CD4-positive, alpha-beta T cell (primary cell): ENCODE results near the gene AMY2B. TPM values are rescaled to one million over a fixed set of nuclear protein-coding genes. Genes with fewer than 3 reads are reported as not detected.

Source experiments
- ATAC-seq: fragments of 200-7000 bp; cut with Tn5 transposase; one replicate; pipeline ENCODE4 v1.10.0; 2022; ENCODE audit warnings: mild to moderate bottlenecking; ENCODE audit not compliant: poor library complexity
- CTCF ChIA-PET: fragments of 350-600 bp; sonication (Branson Sonifier 250); formaldehyde crosslinking; loops from one replicate; lab custom pipeline; 2021; ENCODE audit warnings: antibody characterized with exemption, inconsistent platforms; lab: Charles Lee
- POLR2A ChIA-PET: fragments of 350-600 bp; sonication (Branson Sonifier 250); formaldehyde crosslinking; loops from one replicate; lab custom pipeline; 2021; ENCODE audit warnings: antibody characterized with exemption, inconsistent platforms; lab: Charles Lee
- DNase-seq, 14 experiments: peaks; one replicate each; pipeline ENCODE4 v3.0.0-alpha.2; 2013 to 2020; ENCODE audit warnings: mixed read lengths in 2 of 14
- H3K27ac ChIP-seq, 2 donors: one replicate each; pipeline versions ENCODE4 v1.5.1 to v1.7.0; 2013; ENCODE audit warnings: low read length in 2 of 2, low read depth in 1 of 2, mild to moderate bottlenecking in 1 of 2
- H3K27me3 ChIP-seq, 2 experiments: 1 replicate in 1 of 2; 2 replicates in 1 of 2; pipeline versions ENCODE4 v1.6.1 to v1.7.0; 2013; ENCODE audit warnings: low read length in 2 of 2, control low read depth in 1 of 2, mild to moderate bottlenecking in 1 of 2, moderate library complexity in 1 of 2; ENCODE audit not compliant: insufficient read depth in 2 of 2, control insufficient read depth in 1 of 2
- H3K36me3 ChIP-seq: one replicate; pipeline ENCODE4 v1.6.1; 2013; ENCODE audit warnings: low read length, control low read depth; ENCODE audit not compliant: insufficient read depth
- H3K4me1 ChIP-seq: one replicate; pipeline ENCODE4 v1.6.1; 2013; ENCODE audit warnings: low read length, control low read depth; ENCODE audit not compliant: insufficient read depth
- H3K4me3 ChIP-seq: one replicate; pipeline ENCODE4 v1.5.1; 2013; ENCODE audit warnings: mild to moderate bottlenecking, low read length, moderate library complexity
- H3K9me3 ChIP-seq, 2 experiments: 1 replicate in 1 of 2; 2 replicates in 1 of 2; pipeline versions ENCODE4 v1.6.1 to v1.7.0; 2013; ENCODE audit warnings: low read length in 2 of 2, mild to moderate bottlenecking in 2 of 2, control low read depth in 1 of 2, moderate library complexity in 1 of 2; ENCODE audit not compliant: control insufficient read depth in 1 of 2, insufficient read depth in 1 of 2
- H3K27ac Mint-ChIP-seq: one replicate; pipeline ENCODE4 v1.8.0; 2020; ENCODE audit warnings: mixed read lengths
- H3K27me3 Mint-ChIP-seq: one replicate; pipeline ENCODE4 v1.8.0; 2021; ENCODE audit warnings: mixed read lengths
- H3K36me3 Mint-ChIP-seq: one replicate; pipeline ENCODE4 v1.8.0; 2021; ENCODE audit warnings: low read depth, mixed read lengths
- H3K4me1 Mint-ChIP-seq: one replicate; pipeline ENCODE4 v1.8.0; 2021; ENCODE audit warnings: low read depth, mixed read lengths
- H3K4me3 Mint-ChIP-seq: one replicate; pipeline ENCODE4 v1.8.0; 2020; ENCODE audit warnings: mild to moderate bottlenecking, mixed read lengths
- H3K9me3 Mint-ChIP-seq: one replicate; pipeline ENCODE4 v1.8.0; 2020; ENCODE audit warnings: mixed read lengths
- intact Hi-C, 2 experiments: fragments of 100-400 bp; cut with DNase I in 1 of 2; cut with micrococcal nuclease in 1 of 2; formaldehyde crosslinking; loops; one replicate each; pipeline versions ENCODE4 v1.15.1 to v1.9.0; 2023 to 2025; cut with DNase I, micrococcal nuclease
- total RNA-seq, 174 experiments: library from RNA in 2 of 174; stranded (reverse) in 2 of 174; gene quantifications; one replicate each; pipeline ENCODE4 v1.2.3 and lab custom pipeline; 2021 to 2026
- TF ChIP-seq, protein P1 (sequence below): fragments of 200-600 bp; IDR thresholded peaks from one replicate; pipeline ENCODE4 v1.8.0; 2022; ENCODE audit warnings: antibody characterized with exemption, mild to moderate bottlenecking

AMY2B gene
- total RNA-seq, 2 experiments from 2014 or later: 30.9 to 31.5 TPM

DNA sequence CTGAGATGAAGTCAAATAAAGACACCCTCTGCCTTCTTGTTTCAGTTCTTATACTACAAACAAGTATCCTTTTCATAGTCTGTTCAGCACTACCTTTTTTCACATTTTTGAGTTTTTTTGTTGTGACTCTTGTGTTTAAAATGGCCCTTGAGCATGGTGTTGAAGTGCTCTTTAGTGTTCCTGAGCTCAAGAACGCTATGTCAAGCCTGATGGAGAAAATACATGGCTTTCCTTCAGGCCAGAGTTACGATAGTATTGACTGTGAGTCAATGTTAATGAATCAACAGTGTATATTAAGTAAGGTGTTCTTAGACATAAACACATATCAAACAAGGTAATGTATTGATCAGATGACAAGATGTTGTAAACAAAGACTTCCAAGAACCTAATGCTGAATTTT lies 33.2 kb upstream of the AMY2B start:
- Histone ChIP-seq H3K27me3 (no peaks in the 10 kb centered on the region), H3K27ac (no peak overlapping the region), H3K9me3 (no peaks in the 10 kb centered on the region), H3K36me3 (peaks cover 95% of the 10 kb centered on the region), H3K4me1 (no peaks in the 10 kb centered on the region), H3K4me3 (no peak overlapping the region)
- H3K4me1 Mint-ChIP-seq: peaks cover 8% of the 10 kb centered on the region
- no peak overlapping the region for H3K4me3 Mint-ChIP-seq
- ATAC-seq (no peak), DNase-seq (no peak)
- CTCF ChIA-PET: no interaction called here
- intact Hi-C loops: no loop called here
- TF ChIP-seq, protein P1, sequence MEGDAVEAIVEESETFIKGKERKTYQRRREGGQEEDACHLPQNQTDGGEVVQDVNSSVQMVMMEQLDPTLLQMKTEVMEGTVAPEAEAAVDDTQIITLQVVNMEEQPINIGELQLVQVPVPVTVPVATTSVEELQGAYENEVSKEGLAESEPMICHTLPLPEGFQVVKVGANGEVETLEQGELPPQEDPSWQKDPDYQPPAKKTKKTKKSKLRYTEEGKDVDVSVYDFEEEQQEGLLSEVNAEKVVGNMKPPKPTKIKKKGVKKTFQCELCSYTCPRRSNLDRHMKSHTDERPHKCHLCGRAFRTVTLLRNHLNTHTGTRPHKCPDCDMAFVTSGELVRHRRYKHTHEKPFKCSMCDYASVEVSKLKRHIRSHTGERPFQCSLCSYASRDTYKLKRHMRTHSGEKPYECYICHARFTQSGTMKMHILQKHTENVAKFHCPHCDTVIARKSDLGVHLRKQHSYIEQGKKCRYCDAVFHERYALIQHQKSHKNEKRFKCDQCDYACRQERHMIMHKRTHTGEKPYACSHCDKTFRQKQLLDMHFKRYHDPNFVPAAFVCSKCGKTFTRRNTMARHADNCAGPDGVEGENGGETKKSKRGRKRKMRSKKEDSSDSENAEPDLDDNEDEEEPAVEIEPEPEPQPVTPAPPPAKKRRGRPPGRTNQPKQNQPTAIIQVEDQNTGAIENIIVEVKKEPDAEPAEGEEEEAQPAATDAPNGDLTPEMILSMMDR: no peak
- no peaks in the 10 kb centered on the region for H3K27me3 Mint-ChIP-seq
- H3K27ac Mint-ChIP-seq: no peak overlapping the region
- no peaks in the 10 kb centered on the region for H3K9me3 Mint-ChIP-seq
- POLR2A ChIA-PET: no interaction called here
- H3K36me3 Mint-ChIP-seq: peaks cover 84% of the 10 kb centered on the region

DNA sequence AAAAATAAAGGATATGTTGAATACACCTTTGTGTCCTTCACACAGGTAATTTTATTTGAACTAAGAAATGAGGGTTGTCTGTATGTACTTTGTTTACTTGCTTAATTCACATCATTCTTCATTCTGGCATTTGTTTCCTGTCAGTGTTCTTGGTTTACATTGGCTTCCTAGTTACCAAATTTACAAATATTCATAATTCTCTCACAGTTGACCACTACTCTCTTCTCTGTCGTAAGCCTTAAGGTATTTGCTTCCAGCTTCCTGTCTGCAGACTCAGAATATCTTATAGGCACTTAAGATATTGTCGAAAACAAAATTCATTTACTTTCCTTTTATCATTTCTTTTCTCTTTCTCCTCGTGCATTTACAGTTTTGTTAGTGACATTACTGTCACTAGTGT lies 30.0 kb upstream of the AMY2B start:
- CTCF ChIA-PET: no interaction called here

DNA sequence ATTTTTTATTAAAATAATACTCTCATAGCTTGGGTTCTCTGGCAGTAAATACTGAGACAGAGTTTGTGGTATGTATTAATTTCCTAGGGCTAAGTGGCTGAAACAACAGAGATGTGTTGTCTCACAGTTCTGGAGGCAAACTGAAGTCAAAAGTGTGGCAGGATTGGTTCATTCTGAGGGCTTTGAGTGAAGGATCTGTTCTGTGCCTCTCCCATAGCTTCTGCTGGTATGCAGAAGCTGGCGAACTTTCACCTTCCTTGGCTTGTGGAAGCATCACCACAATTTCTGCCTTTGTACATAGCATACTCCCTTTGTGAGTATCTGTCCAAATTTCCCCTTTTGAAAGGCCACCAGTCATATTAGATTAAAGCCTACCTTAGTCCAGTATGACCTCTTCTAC lies 24.9 kb upstream of the AMY2B start:
- Histone ChIP-seq H3K4me1 (no peaks in the 10 kb centered on the region), H3K4me3 (no peak overlapping the region), H3K36me3 (peaks cover 80% of the 10 kb centered on the region), H3K9me3 (no peaks in the 10 kb centered on the region), H3K27ac (no peak overlapping the region), H3K27me3 (no peaks in the 10 kb centered on the region)
- ChIA-PET CTCF (no interaction called here), POLR2A (no interaction called here)
- DNase-seq (no peak), ATAC-seq (no peak)
- TF ChIP-seq, protein P1: no peak
- Mint-ChIP-seq H3K27ac (no peak overlapping the region), H3K36me3 (peaks cover 89% of the 10 kb centered on the region), H3K9me3 (no peaks in the 10 kb centered on the region), H3K4me1 (no peaks in the 10 kb centered on the region), H3K4me3 (no peak overlapping the region), H3K27me3 (no peaks in the 10 kb centered on the region)
- intact Hi-C loops: no loop called here

More for the DNA sequence above, 30.0 kb upstream of the AMY2B start:
- Mint-ChIP-seq H3K36me3 (peaks cover 88% of the 10 kb centered on the region), H3K4me3 (no peak overlapping the region), H3K27ac (no peak overlapping the region), H3K27me3 (no peaks in the 10 kb centered on the region), H3K4me1 (no peaks in the 10 kb centered on the region), H3K9me3 (no peaks in the 10 kb centered on the region)
- no peak overlapping the region for H3K4me3 ChIP-seq
- H3K27ac ChIP-seq: no peak overlapping the region
- no peaks in the 10 kb centered on the region for H3K27me3 ChIP-seq
- no peaks in the 10 kb centered on the region for H3K9me3 ChIP-seq
- POLR2A ChIA-PET: no interaction called here
- intact Hi-C loops: no loop called here
- peaks cover 89% of the 10 kb centered on the region for H3K36me3 ChIP-seq
- ATAC-seq (no peak), DNase-seq (no peak)
- H3K4me1 ChIP-seq: no peaks in the 10 kb centered on the region
- TF ChIP-seq, protein P1: no peak
